Measurements from ENCODE around the gene TRAF4. TPM values are rescaled to one million over a fixed set of nuclear protein-coding genes. Genes with fewer than 3 reads are reported as not detected.

The TRAF4 gene
- total RNA-seq, 1 experiment from 2014 or later = 268 TPM

DNA sequence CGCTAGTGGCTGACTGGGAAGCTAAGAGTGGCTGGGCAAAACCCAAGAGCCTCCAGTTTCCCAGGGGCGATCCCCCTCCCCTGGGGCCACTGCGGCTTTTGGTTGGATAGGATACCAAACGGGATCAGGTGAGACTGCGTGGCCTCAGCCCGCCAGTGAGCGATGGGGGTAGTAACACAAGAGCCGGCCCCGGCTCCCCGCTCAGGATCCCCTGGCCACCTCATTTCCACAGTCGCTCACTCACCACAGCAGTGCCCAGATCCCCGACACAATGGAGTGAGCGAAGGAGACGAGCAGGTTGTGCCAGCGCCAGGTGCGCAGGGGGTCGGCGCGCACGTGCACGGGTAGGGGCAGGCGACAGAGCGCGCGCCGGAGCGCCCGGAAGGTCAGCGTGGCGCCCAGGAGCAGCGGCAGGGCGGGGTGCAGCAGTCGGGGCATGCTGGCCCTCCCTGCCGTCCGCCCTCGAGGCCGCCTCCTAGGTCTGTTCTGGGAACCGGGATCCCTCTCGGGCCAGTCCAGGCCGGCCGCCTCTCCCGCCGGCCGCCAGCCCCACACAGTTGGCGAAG lies 18.1 kb upstream of the TRAF4 start (continued):
- TF ChIP-seq, protein P1, sequence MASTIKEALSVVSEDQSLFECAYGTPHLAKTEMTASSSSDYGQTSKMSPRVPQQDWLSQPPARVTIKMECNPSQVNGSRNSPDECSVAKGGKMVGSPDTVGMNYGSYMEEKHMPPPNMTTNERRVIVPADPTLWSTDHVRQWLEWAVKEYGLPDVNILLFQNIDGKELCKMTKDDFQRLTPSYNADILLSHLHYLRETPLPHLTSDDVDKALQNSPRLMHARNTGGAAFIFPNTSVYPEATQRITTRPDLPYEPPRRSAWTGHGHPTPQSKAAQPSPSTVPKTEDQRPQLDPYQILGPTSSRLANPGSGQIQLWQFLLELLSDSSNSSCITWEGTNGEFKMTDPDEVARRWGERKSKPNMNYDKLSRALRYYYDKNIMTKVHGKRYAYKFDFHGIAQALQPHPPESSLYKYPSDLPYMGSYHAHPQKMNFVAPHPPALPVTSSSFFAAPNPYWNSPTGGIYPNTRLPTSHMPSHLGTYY (CRISPR knock-in tag; IDR thresholded peaks at IDR 0.05) = peak; percentile 90
- TF ChIP-seq IRF2 (CRISPR knock-in tag; IDR thresholded peaks at IDR 0.05; ENCODE audit: borderline replicate concordance, low read depth) (0 out of 2 replicates have a peak, but pooled peaks have one; percentile 48), KAT7 (CRISPR knock-in tag; IDR thresholded peaks at IDR 0.05; ENCODE audit: borderline replicate concordance) (peak; percentile 90; the same call in 1 of the 2 replicates), ZNF317 (CRISPR knock-in tag; IDR thresholded peaks at IDR 0.05; ENCODE audit: borderline replicate concordance, low read depth) (no peak), RORB (CRISPR knock-in tag; IDR thresholded peaks at IDR 0.05) (no peak), FOXP1 (CRISPR knock-in tag; IDR thresholded peaks at IDR 0.05; ENCODE audit: borderline replicate concordance) (peak; percentile 80)
- TF ChIP-seq, protein P2, sequence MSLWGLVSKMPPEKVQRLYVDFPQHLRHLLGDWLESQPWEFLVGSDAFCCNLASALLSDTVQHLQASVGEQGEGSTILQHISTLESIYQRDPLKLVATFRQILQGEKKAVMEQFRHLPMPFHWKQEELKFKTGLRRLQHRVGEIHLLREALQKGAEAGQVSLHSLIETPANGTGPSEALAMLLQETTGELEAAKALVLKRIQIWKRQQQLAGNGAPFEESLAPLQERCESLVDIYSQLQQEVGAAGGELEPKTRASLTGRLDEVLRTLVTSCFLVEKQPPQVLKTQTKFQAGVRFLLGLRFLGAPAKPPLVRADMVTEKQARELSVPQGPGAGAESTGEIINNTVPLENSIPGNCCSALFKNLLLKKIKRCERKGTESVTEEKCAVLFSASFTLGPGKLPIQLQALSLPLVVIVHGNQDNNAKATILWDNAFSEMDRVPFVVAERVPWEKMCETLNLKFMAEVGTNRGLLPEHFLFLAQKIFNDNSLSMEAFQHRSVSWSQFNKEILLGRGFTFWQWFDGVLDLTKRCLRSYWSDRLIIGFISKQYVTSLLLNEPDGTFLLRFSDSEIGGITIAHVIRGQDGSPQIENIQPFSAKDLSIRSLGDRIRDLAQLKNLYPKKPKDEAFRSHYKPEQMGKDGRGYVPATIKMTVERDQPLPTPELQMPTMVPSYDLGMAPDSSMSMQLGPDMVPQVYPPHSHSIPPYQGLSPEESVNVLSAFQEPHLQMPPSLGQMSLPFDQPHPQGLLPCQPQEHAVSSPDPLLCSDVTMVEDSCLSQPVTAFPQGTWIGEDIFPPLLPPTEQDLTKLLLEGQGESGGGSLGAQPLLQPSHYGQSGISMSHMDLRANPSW (CRISPR knock-in tag; conservative IDR thresholded peaks at IDR 0.05; ENCODE audit: low read depth) = no peak
- TF ChIP-seq, protein P3, sequence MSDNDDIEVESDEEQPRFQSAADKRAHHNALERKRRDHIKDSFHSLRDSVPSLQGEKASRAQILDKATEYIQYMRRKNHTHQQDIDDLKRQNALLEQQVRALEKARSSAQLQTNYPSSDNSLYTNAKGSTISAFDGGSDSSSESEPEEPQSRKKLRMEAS (CRISPR knock-in tag; IDR thresholded peaks at IDR 0.05) = peak; percentile 94
- TF ChIP-seq, protein P4, sequence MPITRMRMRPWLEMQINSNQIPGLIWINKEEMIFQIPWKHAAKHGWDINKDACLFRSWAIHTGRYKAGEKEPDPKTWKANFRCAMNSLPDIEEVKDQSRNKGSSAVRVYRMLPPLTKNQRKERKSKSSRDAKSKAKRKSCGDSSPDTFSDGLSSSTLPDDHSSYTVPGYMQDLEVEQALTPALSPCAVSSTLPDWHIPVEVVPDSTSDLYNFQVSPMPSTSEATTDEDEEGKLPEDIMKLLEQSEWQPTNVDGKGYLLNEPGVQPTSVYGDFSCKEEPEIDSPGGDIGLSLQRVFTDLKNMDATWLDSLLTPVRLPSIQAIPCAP (CRISPR knock-in tag; IDR thresholded peaks at IDR 0.05) = 0 out of 2 replicates have a peak, but pooled peaks have one; percentile 54
- TF ChIP-seq, protein P5, sequence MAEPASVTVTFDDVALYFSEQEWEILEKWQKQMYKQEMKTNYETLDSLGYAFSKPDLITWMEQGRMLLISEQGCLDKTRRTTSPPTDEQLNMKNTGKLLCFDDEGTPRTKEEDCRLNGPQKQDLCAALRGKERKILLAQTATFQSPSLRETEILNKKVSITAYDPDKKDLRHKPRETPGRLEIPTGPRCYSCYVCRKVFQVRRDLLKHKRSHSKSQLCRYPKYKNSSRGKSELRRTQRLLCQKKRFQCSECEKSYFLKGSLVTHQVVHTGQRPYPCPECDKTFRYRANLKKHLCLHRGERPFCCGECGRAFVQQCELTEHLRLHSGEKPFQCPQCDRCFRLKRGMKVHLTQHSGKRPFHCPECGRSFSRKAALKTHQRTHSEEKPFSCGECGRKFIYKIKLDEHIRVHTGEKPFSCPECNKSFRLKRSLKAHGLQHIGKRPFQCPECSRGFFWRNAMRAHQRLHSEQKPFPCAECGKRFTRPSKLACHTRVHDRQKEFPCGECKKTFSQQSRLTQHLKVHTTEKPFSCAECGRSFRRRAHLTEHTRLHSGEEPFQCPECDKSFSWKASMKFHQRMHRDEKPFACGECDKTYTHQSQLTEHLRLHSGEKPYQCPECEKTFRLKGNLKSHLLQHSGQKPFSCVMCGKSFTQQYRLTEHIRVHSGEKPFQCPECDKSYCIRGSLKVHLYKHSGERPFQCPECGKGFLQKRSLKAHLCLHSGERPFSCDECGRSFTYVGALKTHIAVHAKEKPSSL (CRISPR knock-in tag; conservative IDR thresholded peaks at IDR 0.05) = no peak

DNA sequence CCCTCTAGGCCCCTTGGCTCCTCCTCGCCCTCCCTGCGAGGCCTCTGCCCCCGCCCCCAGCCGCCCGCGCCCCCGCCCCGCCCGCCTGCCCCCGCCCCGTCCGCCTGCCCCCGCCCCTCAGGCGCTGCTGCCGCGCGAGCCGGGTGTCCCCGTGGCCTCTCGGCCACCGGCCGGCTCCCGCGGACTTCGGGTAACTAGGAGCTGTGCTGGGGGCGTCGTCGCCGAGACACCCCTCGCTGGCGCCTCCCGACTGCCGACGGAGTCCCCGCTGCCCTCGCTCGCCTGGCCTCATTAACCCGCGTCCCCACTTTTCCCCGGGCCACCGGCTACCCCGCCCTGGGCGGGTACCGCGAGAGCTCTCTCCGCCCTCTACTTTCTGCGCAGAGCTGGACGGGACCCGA lies 17.6 kb upstream of the TRAF4 start, which contains the start of gene TLCD1:
TLCD1 (minus strand) TSS at position 8 of the 401 bp plus-strand sequence. CDS start 136 bp downstream, outside the sequence.
- DNase-seq (ENCODE audit: low spot score) = peak; percentile 74
- H3K36me3 Mint-ChIP-seq = peaks cover 33% of the 10 kb centered on the region
- H3K9me3 Mint-ChIP-seq = no peaks in the 10 kb centered on the region
- TF ChIP-seq ETV6 (CRISPR knock-in tag; IDR thresholded peaks at IDR 0.05) = no peak
- TF ChIP-seq, protein P6, sequence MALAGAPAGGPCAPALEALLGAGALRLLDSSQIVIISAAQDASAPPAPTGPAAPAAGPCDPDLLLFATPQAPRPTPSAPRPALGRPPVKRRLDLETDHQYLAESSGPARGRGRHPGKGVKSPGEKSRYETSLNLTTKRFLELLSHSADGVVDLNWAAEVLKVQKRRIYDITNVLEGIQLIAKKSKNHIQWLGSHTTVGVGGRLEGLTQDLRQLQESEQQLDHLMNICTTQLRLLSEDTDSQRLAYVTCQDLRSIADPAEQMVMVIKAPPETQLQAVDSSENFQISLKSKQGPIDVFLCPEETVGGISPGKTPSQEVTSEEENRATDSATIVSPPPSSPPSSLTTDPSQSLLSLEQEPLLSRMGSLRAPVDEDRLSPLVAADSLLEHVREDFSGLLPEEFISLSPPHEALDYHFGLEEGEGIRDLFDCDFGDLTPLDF (CRISPR knock-in tag; IDR thresholded peaks at IDR 0.05) = 0 out of 2 replicates have a peak, but pooled peaks have one; percentile 1
- ChIA-PET POLR2A (interaction anchor here (0.5 to 6.4 kb wide), 25 partner anchors 7 to 390 kb away, joined by 3 to 310 read pairs (median 8); partner anchors contain the start of genes BLTP2, DHRS13, FAM222B and FLOT2), CTCF (interaction anchor here (0.5 to 12.2 kb wide), 53 partner anchors 7 to 390 kb away, joined by 3 to 541 read pairs (median 9); partner anchors contain the start of genes BLTP2, DHRS13, ERAL1 and FAM222B)
- peak within 1 kb of the TSS; percentile 93 for H3K4me3 Mint-ChIP-seq
- peak; percentile 13 for ATAC-seq
- no peaks in the 10 kb centered on the region for H3K27me3 Mint-ChIP-seq (ENCODE audit: low read depth)
- peaks cover 47% of the 10 kb centered on the region for H3K4me1 Mint-ChIP-seq
- H3K27ac Mint-ChIP-seq = peak within 1 kb of the TSS; percentile 99

Measured in WTC11 (cell line).